PC-3 (cell line): ENCODE data around the gene GJA3. TPM values are rescaled to one million over a fixed set of nuclear protein-coding genes. Genes with fewer than 3 reads are reported as not detected.

Source experiments
- ATAC-seq: fragments of 200-7000 bp; cut with Tn5 transposase; 2 replicates; pipeline ENCODE4 v1.9.1; 2020; ENCODE audit warnings: mild to moderate bottlenecking, moderate library complexity
- BruUV-seq: library from RNA; stranded (reverse); fragments of 400-500 nt; replicated peaks from 2 replicates; lab custom pipeline; 2021; lab: Mats Ljungman, UMichigan
- CTCF ChIA-PET: fragments of 300-600 bp; sonication (Branson Sonifier 250); formaldehyde crosslinking; loops from one replicate; lab custom pipeline; 2022; ENCODE audit warnings: antibody characterized with exemption; lab: Charles Lee
- POLR2A ChIA-PET: fragments of 300-600 bp; sonication (Branson Sonifier 250); formaldehyde crosslinking; loops from one replicate; lab custom pipeline; 2022; ENCODE audit warnings: antibody characterized with exemption; ENCODE audit not compliant: unreplicated experiment; lab: Charles Lee
- DNase-seq: peaks from one replicate; pipeline ENCODE4 v3.0.0-alpha.2; 2015
- H2AFZ ChIP-seq: fragments of 300-600 bp; sonication (generic); 2 replicates; pipeline ENCODE4 v1.6.0; 2016; ENCODE audit warnings: antibody characterized with exemption, low read length
- H3F3A ChIP-seq: fragments of 300-600 bp; sonication (generic); one replicate; pipeline ENCODE4 v1.6.0; 2017; ENCODE audit warnings: antibody characterized with exemption, low read length, control low read depth, mild to moderate bottlenecking; ENCODE audit not compliant: unreplicated experiment
- H3K27ac ChIP-seq: fragments of 300-600 bp; sonication (generic); 2 replicates; pipeline ENCODE4 v1.5.1; 2016; ENCODE audit warnings: mild to moderate bottlenecking, low read length
- H3K27me3 ChIP-seq: fragments of 300-600 bp; sonication (generic); 2 replicates; pipeline ENCODE4 v1.6.1; 2016; ENCODE audit warnings: low read length, mixed read lengths
- H3K36me3 ChIP-seq: fragments of 300-600 bp; sonication (generic); 2 replicates; pipeline ENCODE4 v1.6.1; 2016; ENCODE audit warnings: low read depth, mixed run types, low read length, mixed read lengths
- H3K4me1 ChIP-seq: fragments of 300-600 bp; sonication (generic); 2 replicates; pipeline ENCODE4 v1.5.1; 2016; ENCODE audit warnings: low read length; ENCODE audit not compliant: insufficient read depth
- H3K4me2 ChIP-seq: fragments of 300-600 bp; sonication (generic); 2 replicates; pipeline ENCODE4 v1.6.0; 2016; ENCODE audit warnings: low read length
- H3K4me3 ChIP-seq: fragments of 300-600 bp; sonication (generic); 2 replicates; pipeline ENCODE4 v1.5.1; 2016; ENCODE audit warnings: mild to moderate bottlenecking, low read length, mixed read lengths
- H3K79me2 ChIP-seq: fragments of 300-600 bp; sonication (generic); 2 replicates; pipeline ENCODE4 v1.6.1; 2017; ENCODE audit warnings: low read length, mixed read lengths
- H3K9ac ChIP-seq: fragments of 300-600 bp; sonication (generic); 2 replicates; pipeline ENCODE4 v1.6.0; 2016; ENCODE audit warnings: mild to moderate bottlenecking, low read length
- H3K9me2 ChIP-seq: fragments of 300-600 bp; sonication (generic); replicated peaks from 2 replicates; pipeline ENCODE4 v1.6.1; 2016; ENCODE audit warnings: mixed run types, low read length, mixed read lengths
- H3K9me3 ChIP-seq: fragments of 300-600 bp; sonication (generic); 2 replicates; pipeline ENCODE4 v1.6.1; 2016; ENCODE audit warnings: low read length, mixed read lengths
- H4K20me1 ChIP-seq: fragments of 300-600 bp; sonication (generic); 2 replicates; pipeline ENCODE4 v1.6.1; 2016; ENCODE audit warnings: low read length, mixed read lengths
- CTCF ChIP-seq: fragments of 300-600 bp; sonication (generic); conservative IDR thresholded peaks from 2 replicates; pipeline ENCODE4 v1.5.1; 2017; ENCODE audit warnings: antibody characterized with exemption, low read depth, mild to moderate bottlenecking, low read length
- EZH2 ChIP-seq: fragments of 300-600 bp; sonication (generic); IDR thresholded peaks from one replicate; pipeline ENCODE4 v1.6.1; 2017; ENCODE audit warnings: antibody characterized with exemption, mild to moderate bottlenecking, low read length; ENCODE audit not compliant: unreplicated experiment
- EZH2phosphoT487 ChIP-seq: fragments of 300-600 bp; sonication (generic); IDR thresholded peaks from 2 replicates; pipeline ENCODE4 v1.6.1; 2018; ENCODE audit warnings: mild to moderate bottlenecking, antibody characterized with exemption, low read length, borderline replicate concordance
- intact Hi-C: fragments of 100-400 bp; cut with micrococcal nuclease; formaldehyde crosslinking; loops from 2 replicates; pipeline ENCODE4 v1.9.0; 2023
- total RNA-seq: library from RNA; depleted of rRNA; stranded (reverse); fragments of >200 nt; gene quantifications from 2 replicates; pipeline ENCODE4 v1.2.3, GENCODE V29; 2014

The GJA3 gene
- total RNA-seq, 1 experiment from 2014 or later, result 0.55 TPM

- no peaks in the 10 kb centered on the region for H3K9me2 ChIP-seq
- H3F3A ChIP-seq, result no peaks in the 10 kb centered on the region
- DNase-seq (peak; percentile 66), ATAC-seq (peak; percentile 78)
- peak overlapping the region; percentile 77 for H3K4me3 ChIP-seq
- ChIA-PET POLR2A (interaction anchor here (0.5 to 1.2 kb wide), 4 partner anchors 10 to 339 kb away, joined by 3 to 6 read pairs (median 4); no protein-coding TSS in a partner anchor), CTCF (interaction anchor here (0.5 to 1.6 kb wide), 7 partner anchors 13 to 408 kb away, joined by 3 to 6 read pairs (median 3); partner anchors contain the start of gene GJA3)
- H3K36me3 ChIP-seq, result no peaks in the 10 kb centered on the region
- peak overlapping the region; percentile 60 for H3K27ac ChIP-seq
- intact Hi-C loops, result loop anchor here (1.0 to 2.0 kb wide), 2 partner anchors 35 to 37 kb away; no protein-coding TSS in a partner anchor
- no peaks in the 10 kb centered on the region for H3K27me3 ChIP-seq
- H4K20me1 ChIP-seq, result no peaks in the 10 kb centered on the region
- no peaks in the 10 kb centered on the region for H3K9me3 ChIP-seq
- no peaks in the 10 kb centered on the region for H3K79me2 ChIP-seq
- TF ChIP-seq EZH2phosphoT487 (no peak), CTCF (peak; percentile 72), EZH2 (no peak)
- H3K4me1 ChIP-seq, result peaks cover 17% of the 10 kb centered on the region
- BruUV-seq, result TSS peak; percentile 34
- H3K9ac ChIP-seq, result peak overlapping the region; percentile 83
- H3K4me2 ChIP-seq, result peak overlapping the region; percentile 93
- H2AFZ ChIP-seq, result peak overlapping the region; percentile 91
Measured at GRCh38 chr13:20127562-20128458, 33.0 kb downstream of the GJA3 start.

GRCh38 chr13:20127262-20127561 lies 33.6 kb downstream of the GJA3 start:
- TF ChIP-seq EZH2, result no peak
- no peak for TF ChIP-seq EZH2phosphoT487
- TF ChIP-seq CTCF, result no peak
- H3K79me2 ChIP-seq, result no peaks in the 10 kb centered on the region
- intact Hi-C loops, result loop anchor here (2.0 kb wide), 1 partner anchor 36 kb away; no protein-coding TSS in a partner anchor
- CTCF ChIA-PET, result interaction anchor here (0.5 to 1.6 kb wide), 5 partner anchors 26 to 47 kb away, joined by 3 to 4 read pairs (median 3); partner anchors contain the start of gene GJA3
- H3K27me3 ChIP-seq, result no peaks in the 10 kb centered on the region
- H2AFZ ChIP-seq, result peak overlapping the region; percentile 91
- no peaks in the 10 kb centered on the region for H3K9me2 ChIP-seq
- H3K9me3 ChIP-seq, result no peaks in the 10 kb centered on the region
- POLR2A ChIA-PET, result interaction anchor here (0.9 to 1.2 kb wide), 2 partner anchors 9 to 33 kb away, joined by 3 to 4 read pairs; no protein-coding TSS in a partner anchor
- no peak for DNase-seq
- H3K36me3 ChIP-seq, result no peaks in the 10 kb centered on the region
- peak overlapping the region; percentile 93 for H3K4me2 ChIP-seq
- peak overlapping the region; percentile 77 for H3K4me3 ChIP-seq
- no peak for ATAC-seq
- H3F3A ChIP-seq, result no peaks in the 10 kb centered on the region
- peak overlapping the region; percentile 83 for H3K9ac ChIP-seq
- no peaks in the 10 kb centered on the region for H4K20me1 ChIP-seq
- no peak overlapping the region for H3K27ac ChIP-seq
- H3K4me1 ChIP-seq, result peaks cover 17% of the 10 kb centered on the region
- no TSS peak for BruUV-seq
